Medulla oblongata (tissue), 1 donor: ENCODE measurements around the gene BST1.

ENCODE experiments used
- DNase-seq: peaks from one replicate; pipeline ENCODE4 v3.0.0-alpha.2; 2015; ENCODE audit errors: extremely low spot score

The BST1 gene, protein sequence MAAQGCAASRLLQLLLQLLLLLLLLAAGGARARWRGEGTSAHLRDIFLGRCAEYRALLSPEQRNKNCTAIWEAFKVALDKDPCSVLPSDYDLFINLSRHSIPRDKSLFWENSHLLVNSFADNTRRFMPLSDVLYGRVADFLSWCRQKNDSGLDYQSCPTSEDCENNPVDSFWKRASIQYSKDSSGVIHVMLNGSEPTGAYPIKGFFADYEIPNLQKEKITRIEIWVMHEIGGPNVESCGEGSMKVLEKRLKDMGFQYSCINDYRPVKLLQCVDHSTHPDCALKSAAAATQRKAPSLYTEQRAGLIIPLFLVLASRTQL

DNA sequence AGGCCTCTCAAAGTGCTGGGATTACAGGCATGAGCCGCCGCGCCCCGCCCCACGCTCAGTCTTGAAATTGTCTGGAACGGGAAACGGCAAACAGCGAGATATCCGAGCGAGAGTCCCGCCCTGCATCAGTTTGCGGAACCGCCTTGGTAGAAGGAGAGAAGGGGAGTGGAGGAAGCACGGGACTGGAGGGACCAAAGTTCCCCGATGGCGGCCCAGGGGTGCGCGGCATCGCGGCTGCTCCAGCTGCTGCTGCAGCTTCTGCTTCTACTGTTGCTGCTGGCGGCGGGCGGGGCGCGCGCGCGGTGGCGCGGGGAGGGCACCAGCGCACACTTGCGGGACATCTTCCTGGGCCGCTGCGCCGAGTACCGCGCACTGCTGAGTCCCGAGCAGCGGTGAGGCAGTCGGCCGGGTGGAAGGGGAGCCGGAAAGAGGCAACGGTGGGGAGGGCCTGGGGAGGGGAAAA, at the start of gene BST1:
BST1 (plus strand) TSS at position 125 of the 463 bp plus-strand sequence; CDS start at position 205, 80 bp downstream.
- peak; percentile 41 for DNase-seq

DNA sequence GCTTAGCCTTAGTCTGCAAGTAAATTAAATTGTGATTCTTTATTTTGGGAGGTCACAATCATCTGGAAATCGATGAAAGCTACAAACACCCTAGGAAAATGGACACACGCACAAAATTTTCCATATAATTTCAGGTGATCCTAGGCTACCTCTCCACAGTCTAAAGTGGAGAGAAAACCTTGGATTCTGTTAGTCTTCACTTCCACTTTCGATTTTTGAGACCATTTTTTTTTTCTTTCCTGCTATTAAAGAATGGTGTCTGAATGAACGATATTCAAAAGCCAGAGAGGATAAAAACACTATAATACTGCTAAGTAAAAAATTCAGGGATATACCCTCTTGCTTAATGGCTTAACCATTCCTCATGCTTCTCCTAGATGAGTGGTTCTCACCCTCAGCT, 49.4 kb upstream of the BST1 start:
- peak; percentile 40 for DNase-seq

DNA sequence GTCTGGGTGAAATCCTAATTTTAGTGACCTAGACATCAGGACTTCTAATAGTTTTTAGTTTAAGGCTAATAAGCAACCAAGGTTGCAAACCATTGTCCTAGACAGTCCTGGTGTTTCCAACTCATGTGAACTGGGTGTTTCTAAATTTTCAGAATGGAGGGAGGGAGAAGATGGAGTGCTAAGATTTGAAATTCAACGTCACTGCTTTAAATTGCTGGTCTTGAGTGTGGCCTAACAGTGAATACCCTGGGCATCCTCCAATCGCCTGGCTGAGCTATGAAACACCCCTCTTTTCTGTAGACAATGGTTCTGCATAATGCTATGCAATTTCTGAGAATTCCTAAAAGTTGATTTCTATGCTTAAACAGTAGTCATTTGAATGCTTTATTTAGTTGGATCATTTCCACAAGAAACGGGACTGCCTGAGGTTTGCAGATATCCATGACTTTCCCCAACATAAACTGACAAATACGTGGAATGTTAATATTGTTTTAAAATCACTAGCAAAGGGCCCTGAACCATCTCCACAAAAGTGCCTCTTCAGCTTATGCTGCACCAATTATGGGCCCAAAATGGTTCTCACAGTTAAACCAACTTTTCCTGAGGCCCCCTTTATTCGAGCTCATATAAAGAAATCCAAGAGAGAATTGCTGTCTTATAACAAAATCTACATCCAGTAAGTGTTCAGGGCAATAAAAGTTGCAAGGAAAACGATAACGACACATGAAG, 48.8 kb upstream of the BST1 start:
- peak; percentile 65 for DNase-seq

DNA sequence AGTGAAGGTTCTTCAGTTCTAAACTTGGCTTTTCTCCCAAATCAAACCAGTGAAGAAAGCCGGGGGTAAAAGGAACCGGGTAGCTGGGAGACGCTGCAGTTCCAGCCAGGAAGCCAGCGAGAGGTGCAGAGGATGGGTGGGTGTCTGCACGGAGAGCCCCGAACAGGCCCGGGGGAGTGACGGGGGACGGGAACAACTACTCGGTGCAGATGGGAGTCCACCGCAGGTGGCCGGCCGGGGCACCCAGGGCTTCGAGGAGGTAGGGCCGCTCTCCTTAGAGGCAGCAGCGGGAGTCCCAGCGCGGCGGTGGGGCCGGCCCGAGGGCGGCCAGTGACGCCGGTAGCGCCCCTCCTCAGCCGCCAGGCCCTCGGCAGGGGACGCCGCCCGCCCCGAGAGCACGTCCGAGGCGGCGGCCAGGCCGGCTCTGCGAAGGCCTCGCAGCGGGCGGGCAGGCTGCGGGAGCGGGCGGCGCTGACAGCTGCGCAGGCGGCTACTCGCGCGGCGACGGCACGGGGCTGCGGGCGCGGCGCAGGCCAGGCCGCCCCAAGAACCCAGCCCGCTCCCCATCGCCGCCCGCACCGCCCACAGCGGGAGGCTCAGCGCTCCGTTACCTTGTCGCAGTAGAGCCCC, 48.2 kb upstream of the BST1 start:
- peak; percentile 68 for DNase-seq

DNA sequence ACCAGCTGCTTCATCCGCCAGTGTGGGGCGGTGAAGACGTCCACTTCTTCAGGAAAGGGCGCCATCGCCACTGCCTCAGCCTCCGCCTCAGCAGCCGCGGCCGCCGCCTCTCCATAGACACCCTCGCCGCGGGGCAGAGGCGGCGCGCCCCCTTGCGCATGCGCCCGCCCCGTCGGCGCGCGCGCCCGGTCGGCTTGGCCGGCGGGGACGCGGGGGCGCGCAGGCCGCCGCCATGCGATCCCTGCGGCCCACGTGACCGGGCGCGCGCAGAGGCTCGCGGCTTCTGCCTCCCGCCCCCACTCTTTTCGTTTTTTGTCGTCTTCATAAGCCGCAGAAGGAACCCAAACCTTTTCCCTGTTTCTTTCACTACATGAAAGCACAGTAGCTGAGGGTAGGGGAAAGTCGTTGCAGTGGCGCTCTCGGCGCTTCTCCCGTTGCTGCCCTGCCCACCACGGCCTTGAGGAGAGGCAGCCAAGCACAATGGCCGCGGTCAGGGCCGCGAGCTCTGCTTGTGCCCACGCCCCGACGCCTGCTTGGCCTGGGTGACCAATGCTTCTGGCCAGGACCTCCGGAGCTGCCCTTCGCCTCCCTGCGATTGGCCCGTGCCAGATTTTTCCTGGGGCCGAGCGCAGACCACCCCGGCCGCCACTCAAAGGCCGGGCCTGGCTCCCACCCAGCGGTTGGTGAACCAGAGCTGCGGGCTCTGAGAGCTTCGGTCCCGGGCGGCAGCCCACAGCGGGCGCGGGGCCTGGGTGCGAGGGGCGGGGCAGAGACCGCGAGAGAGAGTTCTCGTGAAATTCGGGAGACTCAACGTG, 47.4 kb upstream of the BST1 start, which contains the start of gene FBXL5:
FBXL5 (minus strand) TSS at position 135 of the 815 bp plus-strand sequence; CDS start at position 65, 70 bp downstream.
- DNase-seq, result peak; percentile 86

DNA sequence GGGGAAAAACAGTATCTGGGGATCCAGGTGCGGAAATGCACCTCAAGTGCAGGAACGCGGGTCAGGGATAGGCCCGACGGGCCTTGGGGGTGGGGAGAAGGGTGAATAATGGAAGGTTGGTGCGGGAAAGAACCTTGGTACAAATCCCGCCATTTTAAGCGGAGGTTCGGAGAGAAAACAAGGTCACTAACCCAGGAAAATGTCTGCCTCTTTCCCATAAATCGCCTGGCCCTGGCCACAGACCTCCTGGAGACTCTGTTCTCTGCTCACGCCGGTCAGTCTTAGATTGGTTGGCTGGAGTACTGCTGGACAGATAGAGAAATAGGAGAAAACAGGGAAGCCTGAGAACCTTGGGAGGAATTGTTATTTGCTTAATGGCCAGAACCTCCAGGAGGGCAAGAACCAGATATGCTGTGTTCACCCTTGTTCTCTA, 46.8 kb upstream of the BST1 start:
- DNase-seq, result peak; percentile 42

DNA sequence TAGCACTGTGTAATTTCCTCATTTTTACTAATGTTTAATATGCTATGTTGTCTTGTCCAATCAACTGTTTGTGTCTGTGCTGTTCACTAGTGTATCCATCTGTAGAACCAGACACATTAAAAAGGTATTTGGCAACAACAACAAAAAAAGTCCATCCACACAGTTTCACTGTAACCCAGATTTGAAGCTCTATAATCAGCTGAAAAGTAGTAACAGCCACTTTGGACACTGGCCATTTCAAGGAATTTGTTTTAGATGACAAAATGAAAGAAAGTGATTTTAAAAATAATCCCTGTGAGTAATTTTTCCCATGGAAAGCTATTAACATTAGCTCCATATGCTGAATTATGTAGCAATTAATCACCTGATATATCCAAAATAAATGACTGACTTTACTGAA, 45.5 kb upstream of the BST1 start:
- no peak for DNase-seq

DNA sequence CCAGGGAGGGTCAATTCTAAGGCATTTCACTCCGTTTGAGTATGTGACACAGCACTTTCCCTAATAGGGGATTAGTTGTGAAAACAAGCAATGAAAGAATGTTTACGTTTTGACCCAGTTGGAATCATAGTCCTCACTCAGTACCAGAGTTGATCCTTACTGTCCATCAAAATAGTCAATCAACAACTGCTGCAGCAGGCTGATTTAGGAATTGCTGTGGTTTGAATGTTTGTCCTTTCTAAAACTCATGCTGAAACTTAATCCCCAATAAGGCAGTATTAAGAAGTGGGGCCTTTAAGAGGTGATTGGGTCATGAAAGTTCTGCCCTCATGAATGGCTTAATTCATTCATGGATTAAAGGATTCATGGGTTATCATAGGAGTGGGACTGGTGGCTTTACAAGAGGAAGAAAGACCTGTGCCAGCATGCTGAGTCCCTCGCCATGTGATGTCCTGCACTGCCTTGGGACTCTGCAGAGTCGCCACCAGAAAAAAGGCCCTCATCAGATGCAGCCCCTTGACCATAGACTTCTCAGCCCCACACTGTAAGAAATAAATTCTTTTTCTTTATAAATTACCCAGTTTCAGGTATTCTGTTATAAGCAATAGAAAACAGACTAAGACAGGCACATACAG, 44.6 kb upstream of the BST1 start:
- no peak for DNase-seq

DNA sequence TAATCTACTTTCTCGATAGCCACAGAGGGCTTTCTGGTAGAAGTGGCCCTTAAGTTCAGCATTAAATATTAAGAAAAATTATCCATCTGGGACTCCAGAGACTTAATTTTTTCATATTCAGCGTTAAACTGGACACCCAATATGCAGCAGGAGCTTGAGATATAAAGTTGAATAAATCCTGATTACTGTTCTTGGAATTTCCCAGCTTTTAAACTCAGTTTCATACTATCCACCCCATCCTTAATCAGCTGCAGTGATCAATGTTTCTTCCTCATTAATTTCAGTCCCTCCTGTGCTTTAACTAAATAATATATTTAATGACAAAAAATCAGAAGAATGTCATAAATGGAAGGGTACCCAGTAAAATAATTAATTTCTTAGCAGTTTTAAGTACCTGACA, 44.1 kb upstream of the BST1 start:
- DNase-seq, result no peak

DNA sequence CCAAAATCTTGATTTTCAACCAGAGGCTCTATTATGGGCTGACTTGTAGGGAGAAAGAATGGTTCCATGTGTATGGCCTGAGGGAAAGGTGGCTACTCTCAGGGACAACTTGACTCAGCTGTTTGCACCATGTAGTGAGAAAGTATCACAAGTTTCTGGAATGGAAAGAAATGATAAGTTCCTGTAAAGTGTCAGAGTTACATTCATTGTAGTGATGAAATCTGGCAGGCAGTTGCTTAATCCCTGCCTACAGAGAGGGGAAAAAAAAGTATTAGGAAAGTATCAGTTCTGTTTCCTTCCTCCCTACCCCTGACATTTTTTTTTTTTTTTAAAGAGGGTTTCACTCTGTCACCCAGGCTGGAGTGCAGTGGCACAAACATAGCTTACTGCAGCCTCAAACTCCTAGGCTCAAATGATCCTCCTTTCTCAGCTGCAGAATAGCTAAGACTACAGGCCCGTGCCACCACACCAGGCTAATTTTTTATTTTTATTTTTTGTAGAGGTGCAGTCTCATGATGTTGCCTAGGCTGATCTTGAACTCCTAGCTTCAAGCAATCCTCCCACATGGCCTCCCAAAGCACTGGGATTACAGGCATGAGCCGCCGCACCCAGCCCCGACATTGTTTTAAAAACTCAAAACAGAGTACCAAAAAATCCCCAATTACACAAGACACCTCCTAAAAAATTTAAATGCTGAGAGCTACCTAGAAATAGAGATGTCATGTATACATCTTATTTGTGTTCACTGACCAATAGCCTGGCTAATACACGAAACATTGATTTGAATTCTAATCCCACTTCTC, 42.9 kb upstream of the BST1 start:
- peak; percentile 67 for DNase-seq

DNA sequence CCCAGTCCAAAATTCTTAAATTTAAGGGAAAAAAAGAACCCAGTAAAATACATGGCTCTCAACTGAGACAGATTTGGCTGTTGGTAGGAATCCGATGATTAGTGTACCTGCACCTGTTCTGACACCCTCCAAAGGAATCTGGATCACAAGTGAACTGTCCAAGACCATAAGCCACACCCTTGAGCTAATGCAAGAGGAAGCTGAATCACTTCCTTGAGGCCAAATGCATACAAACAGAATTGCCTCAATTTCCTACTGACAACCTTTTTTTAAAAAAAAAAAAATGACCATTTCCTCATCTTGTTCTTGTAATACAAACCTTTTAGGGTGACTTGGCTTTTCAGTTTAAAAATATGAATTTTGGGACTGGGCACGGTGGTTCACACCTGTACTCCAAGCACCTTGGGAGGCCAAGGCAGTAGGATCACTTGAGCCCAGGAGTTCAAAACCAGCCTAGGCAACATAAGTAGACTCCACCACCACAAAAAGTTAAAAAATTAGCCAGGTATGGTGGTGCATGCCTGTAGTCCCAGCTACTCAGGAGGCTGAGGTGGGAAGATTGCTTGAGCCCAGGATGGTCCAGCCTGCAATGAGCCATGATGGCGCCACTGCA, 37.0 kb upstream of the BST1 start:
- DNase-seq, result no peak

DNA sequence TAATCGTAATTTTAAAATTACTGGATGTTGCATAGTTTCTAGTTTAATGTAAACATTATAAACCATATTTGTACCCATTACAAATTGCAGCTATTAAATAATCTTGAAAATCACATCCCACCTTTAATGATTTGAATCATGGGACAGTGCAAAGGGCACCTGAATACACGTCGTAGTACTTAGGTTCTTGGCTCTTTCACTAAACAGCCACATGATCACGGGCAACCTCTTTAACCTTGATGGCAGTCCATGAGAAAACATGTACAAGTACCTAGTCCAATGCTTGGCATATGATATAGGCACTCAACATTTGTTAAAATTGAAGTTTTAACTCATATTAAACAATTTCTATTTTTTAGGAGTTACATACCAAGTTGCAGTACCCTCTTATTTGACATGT, 35.9 kb upstream of the BST1 start:
- DNase-seq, result no peak

DNA sequence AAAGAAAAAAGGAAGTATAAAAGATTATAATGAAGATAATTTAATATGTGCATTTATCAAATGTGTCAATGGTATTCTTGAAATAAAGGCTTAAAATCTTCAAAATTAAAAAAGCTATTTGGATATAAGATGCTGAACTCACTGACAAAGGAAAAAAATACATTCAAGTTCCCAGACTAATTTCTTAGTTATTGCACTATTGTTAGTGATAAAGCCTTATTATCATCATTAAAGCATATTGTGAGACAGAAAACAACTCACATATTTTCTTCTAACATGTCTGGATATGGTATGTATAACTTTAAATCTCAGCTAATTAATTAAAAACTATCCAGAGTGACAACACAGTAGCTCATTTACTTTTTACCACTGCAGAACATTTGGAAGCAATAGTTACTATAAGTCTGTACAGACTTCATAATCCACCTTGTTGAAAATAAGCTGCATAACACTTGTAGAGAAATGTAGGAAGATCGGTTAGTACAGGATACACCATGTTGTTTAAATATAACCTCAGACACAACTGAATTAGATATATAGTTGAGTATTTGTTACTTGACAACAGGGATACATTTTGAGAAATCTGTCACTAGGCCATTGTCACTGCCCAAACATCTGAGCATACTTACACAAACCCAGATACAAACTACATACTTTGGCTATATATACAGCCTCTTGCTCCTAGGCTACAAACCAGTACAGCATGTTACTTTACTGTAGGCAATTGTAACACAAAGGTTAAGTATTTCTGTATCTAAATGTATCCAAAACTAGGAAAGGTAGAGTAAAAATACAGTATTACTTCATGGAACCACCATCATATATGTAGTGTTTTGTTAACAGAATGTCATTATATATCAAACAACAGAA, 34.1 kb upstream of the BST1 start:
- peak; percentile 10 for DNase-seq

DNA sequence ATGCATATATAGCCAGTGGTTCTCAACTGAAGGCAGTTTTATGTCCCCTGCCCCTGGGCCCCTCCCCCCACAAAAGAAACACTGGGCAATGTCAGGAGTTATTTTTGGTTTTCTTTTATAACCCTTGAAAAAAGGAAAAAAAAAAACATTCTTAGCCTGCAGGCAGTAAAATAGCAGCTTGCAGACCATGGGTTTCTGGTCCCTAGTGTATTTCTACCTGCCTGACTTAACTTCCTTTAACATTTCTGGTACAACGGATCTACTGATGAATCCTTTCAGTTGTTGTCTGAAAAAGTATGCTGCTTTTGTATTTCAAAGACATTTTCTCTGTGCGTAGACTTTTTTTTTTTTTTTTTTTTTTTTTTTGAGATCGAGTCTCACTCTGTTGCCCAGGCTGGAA, 32.3 kb upstream of the BST1 start:
- no peak for DNase-seq

DNA sequence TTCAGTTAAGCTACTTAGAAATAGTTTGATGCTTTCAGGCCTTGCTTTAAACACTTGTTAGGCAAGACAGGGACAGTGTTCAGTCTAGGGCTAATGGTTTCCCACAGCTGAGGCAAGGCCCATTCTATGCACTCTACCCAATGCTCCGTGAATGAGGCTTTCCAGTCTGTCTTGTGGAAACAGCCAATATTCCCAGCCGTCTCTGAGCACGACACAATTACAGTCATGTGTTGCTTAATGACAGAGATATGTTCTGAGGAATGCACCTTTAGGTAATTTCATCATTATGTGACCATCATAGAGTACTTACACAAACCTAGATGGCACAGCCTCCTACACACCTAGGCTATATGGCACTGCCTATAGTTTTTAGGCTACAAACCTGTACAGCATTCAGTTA, 30.8 kb upstream of the BST1 start:
- DNase-seq, result no peak

DNA sequence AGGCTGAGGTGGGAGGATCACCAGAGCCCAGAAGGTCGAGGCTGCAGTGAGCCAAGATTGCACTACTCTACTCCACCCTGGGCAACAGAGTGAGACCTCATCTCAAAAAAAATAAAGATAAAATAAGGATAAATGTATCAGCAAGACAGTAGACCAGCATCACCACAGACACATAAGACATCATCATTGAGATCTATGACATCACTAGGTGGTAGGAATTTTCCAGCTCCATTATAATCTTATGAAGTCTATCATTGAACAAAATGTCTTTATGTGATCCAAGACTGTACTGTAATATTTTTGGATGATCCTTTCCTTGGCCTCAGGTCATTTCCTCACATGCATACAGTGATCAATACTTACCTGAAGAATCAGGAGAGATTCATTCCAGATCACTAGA, 29.5 kb upstream of the BST1 start:
- no peak for DNase-seq

DNA sequence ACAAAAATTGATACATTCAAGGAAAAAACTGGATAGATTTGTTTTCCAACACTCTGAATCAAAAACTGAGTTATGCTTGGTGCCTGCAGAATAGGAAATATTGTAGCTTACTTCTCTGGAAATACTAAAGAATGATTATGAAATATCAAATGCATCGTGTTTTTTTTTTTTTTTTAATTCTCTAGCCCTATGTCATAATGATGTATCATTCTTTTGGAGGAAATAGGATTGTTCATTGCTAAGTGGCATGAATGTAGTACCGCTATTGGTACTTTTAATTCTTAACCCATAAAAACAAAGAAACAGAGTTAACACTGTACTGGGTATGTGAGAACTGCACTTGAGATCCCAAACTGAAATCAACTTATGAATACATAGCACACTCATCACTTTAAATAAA, 28.8 kb upstream of the BST1 start:
- DNase-seq, result no peak

DNA sequence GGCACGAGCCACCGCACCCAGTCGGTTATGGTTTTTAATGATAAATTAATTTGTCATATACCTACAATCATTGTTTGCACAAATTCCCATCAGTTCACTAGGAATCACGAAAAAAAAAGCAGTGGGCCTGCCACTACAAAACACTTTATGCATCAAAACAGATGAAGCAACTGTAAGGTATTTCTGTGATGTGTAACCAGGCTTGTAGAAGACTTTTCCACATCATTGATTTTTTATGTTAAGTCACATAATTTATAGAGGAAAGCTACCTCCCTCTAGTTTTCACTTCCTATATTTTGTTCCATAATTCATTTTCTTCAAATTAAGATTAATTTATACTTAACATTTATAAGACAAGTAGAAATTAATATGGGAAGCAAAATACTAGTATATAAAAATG, 27.9 kb upstream of the BST1 start:
- no peak for DNase-seq

DNA sequence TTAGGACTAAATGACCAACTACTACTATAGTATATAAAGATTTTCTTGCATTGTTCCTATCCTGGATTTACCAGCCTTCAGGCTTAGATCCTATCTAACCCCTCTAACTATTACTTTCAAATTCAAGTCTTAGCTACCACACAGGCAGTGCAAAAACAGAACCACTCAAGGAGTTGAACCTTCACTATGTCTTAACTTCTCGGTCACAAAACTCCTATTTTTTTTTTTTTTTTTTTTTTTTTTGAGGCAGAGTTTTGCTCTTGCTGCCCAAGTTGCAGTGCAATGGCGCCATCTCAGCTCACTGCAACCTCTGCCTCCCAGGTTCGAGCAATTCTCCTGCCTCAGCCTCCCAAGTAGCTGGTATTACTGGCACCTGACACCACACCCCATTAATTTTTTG, 27.5 kb upstream of the BST1 start:
- DNase-seq, result no peak
